ENCODE data around the gene CLDN2. TPM values are rescaled to one million over a fixed set of nuclear protein-coding genes. Genes with fewer than 3 reads are reported as not detected.
A peak's percentile ranks its signal among the peaks of the same experiment; 100 is the strongest.

The CLDN2 gene
- total and polyA plus RNA-seq, 2 donors = under 0.01 to 0.05 TPM

- Histone ChIP-seq H3K4me3 (ENCODE audit: low read length in 2 of 2) (no peak overlapping the region), H3K27me3 (ENCODE audit: control insufficient read depth in 2 of 2, insufficient read depth in 1 of 2, low read length in 1 of 2) (no peaks in the 10 kb centered on the region), H3K36me3 (ENCODE audit: control insufficient read depth in 2 of 2, insufficient read depth in 2 of 2, low read length in 1 of 2) (no peaks in the 10 kb centered on the region), H3K27ac (ENCODE audit: low read depth in 1 of 2, low read length in 1 of 2) (no peak overlapping the region), H3K4me1 (ENCODE audit: control insufficient read depth in 2 of 2, insufficient read depth in 2 of 2, low read length in 2 of 2) (no peaks in the 10 kb centered on the region), H3K9me3 (ENCODE audit: control insufficient read depth in 2 of 2, insufficient read depth in 1 of 2, low read length in 1 of 2) (no peaks in the 10 kb centered on the region)
- WGBS = 35% methylated on average over 1 of the region's 1 CpG
- DNase-seq (ENCODE audit: low read depth in 6 of 9, low spot score in 9 of 9) = peak in 2 of 9 donors; percentile 20 to 38
These were observed 21.7 kb upstream of the CLDN2 start for GRCh38 chrX:106898462-106898861.

DNA sequence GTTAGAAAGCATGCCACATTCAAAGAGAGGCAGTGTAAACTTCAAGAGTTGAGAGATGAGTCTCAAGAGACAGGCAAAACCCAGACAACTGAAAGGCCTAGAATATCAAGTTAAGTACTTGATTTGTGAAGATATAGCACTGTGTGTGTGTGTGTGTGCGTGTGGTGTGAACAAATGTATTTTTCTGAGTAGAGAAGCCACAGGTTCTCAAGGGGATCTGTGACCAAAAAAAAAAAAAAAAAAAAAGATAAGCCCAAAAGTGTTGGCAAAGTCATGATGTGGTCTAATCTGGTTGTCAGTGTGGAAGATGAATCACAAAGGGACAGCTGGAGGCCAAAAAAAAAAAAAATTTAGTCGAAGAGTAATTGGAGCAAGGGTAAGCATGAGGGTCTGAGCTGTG, 20.9 kb upstream of the CLDN2 start:
- H3K36me3 ChIP-seq (ENCODE audit: control insufficient read depth in 2 of 2, insufficient read depth in 2 of 2, low read length in 1 of 2) = no peaks in the 10 kb centered on the region
- H3K4me1 ChIP-seq (ENCODE audit: control insufficient read depth in 2 of 2, insufficient read depth in 2 of 2, low read length in 2 of 2) = no peaks in the 10 kb centered on the region
- no peak for DNase-seq (ENCODE audit: low read depth in 6 of 9, low spot score in 9 of 9)
- H3K27ac ChIP-seq (ENCODE audit: low read depth in 1 of 2, low read length in 1 of 2) = no peak overlapping the region
- WGBS = 82% methylated on average over 2 of the region's 2 CpGs
- H3K9me3 ChIP-seq (ENCODE audit: control insufficient read depth in 2 of 2, insufficient read depth in 1 of 2, low read length in 1 of 2) = no peaks in the 10 kb centered on the region
- no peaks in the 10 kb centered on the region for H3K27me3 ChIP-seq (ENCODE audit: control insufficient read depth in 2 of 2, insufficient read depth in 1 of 2, low read length in 1 of 2)
- no peak overlapping the region for H3K4me3 ChIP-seq (ENCODE audit: low read length in 2 of 2)

- H3K27ac ChIP-seq (ENCODE audit: low read depth in 1 of 2, low read length in 1 of 2) = no peak overlapping the region
- no peaks in the 10 kb centered on the region for H3K9me3 ChIP-seq (ENCODE audit: control insufficient read depth in 2 of 2, insufficient read depth in 1 of 2, low read length in 1 of 2)
- no peak overlapping the region for H3K4me3 ChIP-seq (ENCODE audit: low read length in 2 of 2)
- no peaks in the 10 kb centered on the region for H3K36me3 ChIP-seq (ENCODE audit: control insufficient read depth in 2 of 2, insufficient read depth in 2 of 2, low read length in 1 of 2)
- H3K27me3 ChIP-seq (ENCODE audit: control insufficient read depth in 2 of 2, insufficient read depth in 1 of 2, low read length in 1 of 2) = no peaks in the 10 kb centered on the region
- no peaks in the 10 kb centered on the region for H3K4me1 ChIP-seq (ENCODE audit: control insufficient read depth in 2 of 2, insufficient read depth in 2 of 2, low read length in 2 of 2)
- 100% methylated on average over 1 of the region's 1 CpG for WGBS
- no peak for DNase-seq (ENCODE audit: low read depth in 6 of 9, low spot score in 9 of 9)
These were observed 20.4 kb upstream of the CLDN2 start for GRCh38 chrX:106899841-106900240.

DNA sequence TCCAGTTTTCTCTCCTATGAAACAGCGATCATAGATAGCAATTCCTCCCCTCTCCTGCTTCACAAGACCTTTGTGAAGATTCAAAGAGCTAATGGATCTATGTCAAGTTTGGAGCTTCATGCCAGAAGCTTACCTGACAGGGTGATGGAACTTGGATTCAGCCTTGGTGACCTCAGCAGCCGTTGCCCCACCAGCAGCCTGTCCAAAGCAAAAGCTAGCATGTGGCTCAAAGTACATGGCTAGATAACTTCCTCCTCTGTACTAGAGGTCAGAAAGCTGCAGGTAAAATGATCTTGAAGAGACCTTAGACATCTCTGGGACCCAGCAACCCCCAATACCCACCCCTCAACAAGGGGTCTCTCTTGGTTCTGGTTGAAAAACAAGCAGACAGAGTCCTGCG, 18.9 kb upstream of the CLDN2 start:
- no peaks in the 10 kb centered on the region for H3K9me3 ChIP-seq (ENCODE audit: control insufficient read depth in 2 of 2, insufficient read depth in 1 of 2, low read length in 1 of 2)
- H3K27ac ChIP-seq (ENCODE audit: low read depth in 1 of 2, low read length in 1 of 2) = no peak overlapping the region
- H3K27me3 ChIP-seq (ENCODE audit: control insufficient read depth in 2 of 2, insufficient read depth in 1 of 2, low read length in 1 of 2) = no peaks in the 10 kb centered on the region
- WGBS = 88% methylated on average over 3 of the region's 3 CpGs
- no peaks in the 10 kb centered on the region for H3K4me1 ChIP-seq (ENCODE audit: control insufficient read depth in 2 of 2, insufficient read depth in 2 of 2, low read length in 2 of 2)
- no peak overlapping the region for H3K4me3 ChIP-seq (ENCODE audit: low read length in 2 of 2)
- no peaks in the 10 kb centered on the region for H3K36me3 ChIP-seq (ENCODE audit: control insufficient read depth in 2 of 2, insufficient read depth in 2 of 2, low read length in 1 of 2)
- DNase-seq (ENCODE audit: low read depth in 6 of 9, low spot score in 9 of 9) = no peak

DNA sequence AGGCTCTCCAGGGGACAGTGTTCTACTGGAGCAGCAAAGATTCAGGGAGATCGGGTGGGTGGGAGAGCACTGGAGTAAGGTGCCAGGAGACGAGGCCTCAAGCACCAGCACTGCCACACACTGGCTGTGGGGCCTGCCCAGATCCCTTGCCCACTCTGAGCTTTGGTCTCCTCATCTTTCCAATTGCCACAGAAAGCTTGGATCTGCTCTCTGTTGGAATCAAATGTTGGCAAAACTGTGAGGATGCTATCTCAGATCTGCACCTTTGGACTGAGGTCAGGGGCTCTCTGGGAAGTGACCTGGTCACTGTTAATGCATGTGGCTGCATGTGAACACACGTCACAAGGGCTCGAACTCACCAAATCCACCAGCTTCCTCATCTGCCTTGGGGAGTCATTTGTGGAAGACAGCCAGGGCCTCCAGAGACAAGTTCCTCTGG, 18.4 kb upstream of the CLDN2 start:
- Histone ChIP-seq H3K9me3 (ENCODE audit: control insufficient read depth in 2 of 2, insufficient read depth in 1 of 2, low read length in 1 of 2) (no peaks in the 10 kb centered on the region), H3K27ac (ENCODE audit: low read depth in 1 of 2, low read length in 1 of 2) (no peak overlapping the region), H3K27me3 (ENCODE audit: control insufficient read depth in 2 of 2, insufficient read depth in 1 of 2, low read length in 1 of 2) (no peaks in the 10 kb centered on the region), H3K36me3 (ENCODE audit: control insufficient read depth in 2 of 2, insufficient read depth in 2 of 2, low read length in 1 of 2) (no peaks in the 10 kb centered on the region), H3K4me1 (ENCODE audit: control insufficient read depth in 2 of 2, insufficient read depth in 2 of 2, low read length in 2 of 2) (no peaks in the 10 kb centered on the region), H3K4me3 (ENCODE audit: low read length in 2 of 2) (no peak overlapping the region)
- no peak for DNase-seq (ENCODE audit: low read depth in 6 of 9, low spot score in 9 of 9)
- WGBS = 89% methylated on average over 4 of the region's 4 CpGs

GRCh38 chrX:106902684-106903083, 17.5 kb upstream of the CLDN2 start:
- Histone ChIP-seq H3K9me3 (ENCODE audit: control insufficient read depth in 2 of 2, insufficient read depth in 1 of 2, low read length in 1 of 2) (no peaks in the 10 kb centered on the region), H3K27ac (ENCODE audit: low read depth in 1 of 2, low read length in 1 of 2) (no peak overlapping the region), H3K27me3 (ENCODE audit: control insufficient read depth in 2 of 2, insufficient read depth in 1 of 2, low read length in 1 of 2) (no peaks in the 10 kb centered on the region), H3K4me3 (ENCODE audit: low read length in 2 of 2) (no peak overlapping the region), H3K4me1 (ENCODE audit: control insufficient read depth in 2 of 2, insufficient read depth in 2 of 2, low read length in 2 of 2) (no peaks in the 10 kb centered on the region), H3K36me3 (ENCODE audit: control insufficient read depth in 2 of 2, insufficient read depth in 2 of 2, low read length in 1 of 2) (no peaks in the 10 kb centered on the region)
- WGBS = 96% methylated on average over 2 of the region's 2 CpGs
- DNase-seq (ENCODE audit: low read depth in 6 of 9, low spot score in 9 of 9) = no peak

DNA sequence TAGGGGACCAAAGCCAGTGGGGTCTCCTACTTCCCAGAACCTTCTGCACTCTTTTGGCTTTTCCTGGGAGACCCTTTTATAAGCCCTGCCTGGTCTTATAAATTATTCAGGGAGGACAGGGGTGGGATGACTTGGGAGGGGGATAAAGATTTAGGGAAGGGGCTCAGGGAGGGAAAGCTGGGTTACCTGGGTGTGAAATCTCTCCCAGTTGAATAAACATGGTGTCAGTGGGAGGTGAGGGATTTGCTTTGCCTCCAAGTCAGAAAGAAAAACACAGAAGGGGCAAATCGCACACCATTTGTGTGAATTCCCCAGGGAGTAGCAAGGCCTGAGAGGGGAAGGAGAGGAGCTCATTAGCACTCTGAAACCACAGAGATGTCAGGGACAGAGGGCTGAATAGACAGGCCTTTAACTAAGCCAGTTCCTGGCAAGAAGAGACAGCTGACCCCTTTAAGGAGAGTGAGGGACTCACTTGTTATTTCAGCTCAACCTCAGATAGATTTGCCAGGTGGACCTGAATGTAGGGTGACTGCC, 16.8 kb upstream of the CLDN2 start, which contains the start of gene RIPPLY1:
Gene RIPPLY1, minus strand, starts transcription at position 51 of the 534 bp plus-strand sequence. CDS start 54 bp downstream, outside the sequence.
- Histone ChIP-seq H3K4me1 (ENCODE audit: control insufficient read depth in 2 of 2, insufficient read depth in 2 of 2, low read length in 2 of 2) (no peaks in the 10 kb centered on the region), H3K27me3 (ENCODE audit: control insufficient read depth in 2 of 2, insufficient read depth in 1 of 2, low read length in 1 of 2) (no peaks in the 10 kb centered on the region), H3K4me3 (ENCODE audit: low read length in 2 of 2) (no peak within 1 kb of the TSS), H3K9me3 (ENCODE audit: control insufficient read depth in 2 of 2, insufficient read depth in 1 of 2, low read length in 1 of 2) (no peaks in the 10 kb centered on the region), H3K27ac (ENCODE audit: low read depth in 1 of 2, low read length in 1 of 2) (no peak within 1 kb of the TSS), H3K36me3 (ENCODE audit: control insufficient read depth in 2 of 2, insufficient read depth in 2 of 2, low read length in 1 of 2) (no peaks in the 10 kb centered on the region)
- 88% methylated on average over 1 of the region's 1 CpG for WGBS
- DNase-seq (ENCODE audit: low read depth in 6 of 9, low spot score in 9 of 9) = no peak

- Histone ChIP-seq H3K27me3 (ENCODE audit: control insufficient read depth in 2 of 2, insufficient read depth in 1 of 2, low read length in 1 of 2) (no peaks in the 10 kb centered on the region), H3K36me3 (ENCODE audit: control insufficient read depth in 2 of 2, insufficient read depth in 2 of 2, low read length in 1 of 2) (no peaks in the 10 kb centered on the region), H3K4me3 (ENCODE audit: low read length in 2 of 2) (no peak overlapping the region), H3K27ac (ENCODE audit: low read depth in 1 of 2, low read length in 1 of 2) (no peak overlapping the region), H3K9me3 (ENCODE audit: control insufficient read depth in 2 of 2, insufficient read depth in 1 of 2, low read length in 1 of 2) (no peaks in the 10 kb centered on the region), H3K4me1 (ENCODE audit: control insufficient read depth in 2 of 2, insufficient read depth in 2 of 2, low read length in 2 of 2) (no peaks in the 10 kb centered on the region)
- no peak for DNase-seq (ENCODE audit: low read depth in 6 of 9, low spot score in 9 of 9)
- WGBS = 93% methylated on average over 5 of the region's 5 CpGs
These were observed 16.2 kb upstream of the CLDN2 start for GRCh38 chrX:106903856-106904528.

DNA sequence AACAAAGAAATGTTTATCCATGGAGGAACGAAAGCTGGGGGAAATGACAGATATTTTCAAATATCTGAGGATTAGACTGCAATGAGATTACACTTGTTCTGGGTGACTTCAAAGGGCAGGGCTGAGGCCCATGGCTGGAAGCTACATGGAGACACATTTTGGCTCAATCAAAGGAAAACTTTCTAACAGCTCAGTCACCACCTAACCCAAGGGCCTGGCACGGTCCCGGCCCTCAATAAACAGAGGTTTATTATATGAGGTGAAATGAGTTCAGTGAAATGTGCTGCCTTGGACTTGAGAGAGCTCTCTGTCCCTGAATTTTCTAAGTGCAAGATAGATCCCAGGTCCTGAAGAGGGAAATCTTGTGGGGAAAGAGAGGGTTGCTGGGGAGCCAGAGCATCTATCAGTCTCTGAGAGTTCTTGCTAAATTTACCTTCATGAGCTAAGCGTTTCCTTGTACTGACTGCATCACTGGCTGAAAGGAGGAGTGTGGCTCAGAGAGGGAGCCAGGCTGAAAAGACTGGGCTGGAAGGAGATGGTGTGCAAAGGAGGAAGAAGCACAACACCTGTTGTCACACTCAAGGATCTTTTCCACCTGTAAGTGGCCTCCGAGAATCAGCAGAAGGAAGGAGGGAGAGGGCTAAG, 15.0 kb upstream of the CLDN2 start:
- Histone ChIP-seq H3K9me3 (ENCODE audit: control insufficient read depth in 2 of 2, insufficient read depth in 1 of 2, low read length in 1 of 2) (peaks cover 0 to 4% of the 10 kb centered on the region in 2 donors), H3K36me3 (ENCODE audit: control insufficient read depth in 2 of 2, insufficient read depth in 2 of 2, low read length in 1 of 2) (no peaks in the 10 kb centered on the region), H3K27me3 (ENCODE audit: control insufficient read depth in 2 of 2, insufficient read depth in 1 of 2, low read length in 1 of 2) (peaks cover 0 to 2% of the 10 kb centered on the region in 2 donors), H3K27ac (ENCODE audit: low read depth in 1 of 2, low read length in 1 of 2) (no peak overlapping the region), H3K4me1 (ENCODE audit: control insufficient read depth in 2 of 2, insufficient read depth in 2 of 2, low read length in 2 of 2) (no peaks in the 10 kb centered on the region), H3K4me3 (ENCODE audit: low read length in 2 of 2) (no peak overlapping the region)
- 97% methylated on average over 5 of the region's 5 CpGs for WGBS
- no peak for DNase-seq (ENCODE audit: low read depth in 6 of 9, low spot score in 9 of 9)

All from thymus (tissue), 11 donors.